GM12878 (cell line): Measurements from ENCODE around the gene KLHL2.
"Not testable (repeated sequence)": the region's sequence is repeated elsewhere in the genome, so short reads cannot be mapped to it uniquely, and the experiment has no call there.

ENCODE experiments used
- BCL11A ChIP-seq: IDR thresholded peaks from 2 replicates; pipeline ENCODE4 v1.6.1; 2011; ENCODE audit warnings: low read depth, low read length
- BMI1 ChIP-seq: fragments of 450-650 bp; IDR thresholded peaks from 2 replicates; pipeline ENCODE4 v1.6.1; 2016; ENCODE audit warnings: mild to moderate bottlenecking, moderate library complexity, borderline replicate concordance
- CEBPB ChIP-seq, 2 experiments: fragments of 150-350 bp in 1 of 2; IDR thresholded peaks; 2 replicates each; pipeline ENCODE4 v1.6.1; 2012 to 2014; ENCODE audit warnings: low read depth in 2 of 2, low read length in 2 of 2, borderline replicate concordance in 1 of 2, inconsistent platforms in 1 of 2
- CTCF ChIP-seq, 3 experiments: IDR thresholded peaks in 2 of 3; conservative IDR thresholded peaks in 1 of 3; 2 replicates each; pipeline ENCODE4 v1.5.1; 2011; ENCODE audit warnings: low read depth in 3 of 3, low read length in 3 of 3, mild to moderate bottlenecking in 3 of 3, control low read depth in 2 of 3, moderate library complexity in 2 of 3, inconsistent platforms in 1 of 3, mixed read lengths in 1 of 3; ENCODE audit not compliant: control insufficient read depth in 2 of 3, insufficient read depth in 1 of 3; ENCODE audit errors: extremely low read depth in 1 of 3
- EP300 ChIP-seq, 2 experiments: fragments of 150-350 bp in 1 of 2; IDR thresholded peaks; 2 replicates each; pipeline ENCODE4 v1.6.1; 2011 to 2012; ENCODE audit warnings: low read depth in 2 of 2, low read length in 2 of 2, borderline replicate concordance in 1 of 2, improper control_type of control experiment in 1 of 2, inconsistent platforms in 1 of 2; ENCODE audit not compliant: control insufficient read depth in 1 of 2
- EZH2 ChIP-seq: IDR thresholded peaks from 2 replicates; pipeline ENCODE4 v1.6.1; 2012; ENCODE audit warnings: low read depth, mild to moderate bottlenecking, control low read depth, inconsistent platforms, low read length, borderline replicate concordance; ENCODE audit not compliant: control insufficient read depth
- IRF5 ChIP-seq: fragments of 450-650 bp; IDR thresholded peaks from 2 replicates; pipeline ENCODE4 v1.6.1; 2017; ENCODE audit warnings: borderline replicate concordance
- NFYB ChIP-seq: IDR thresholded peaks from 2 replicates; pipeline ENCODE4 v1.6.1; 2011; ENCODE audit warnings: low read depth, mild to moderate bottlenecking, low read length, improper control_type of control experiment, moderate library complexity; ENCODE audit not compliant: insufficient read depth
- PBX3 ChIP-seq: IDR thresholded peaks from 2 replicates; pipeline ENCODE4 v1.6.1; 2011; ENCODE audit warnings: mild to moderate bottlenecking, low read depth, low read length, moderate library complexity; ENCODE audit not compliant: insufficient replicate concordance
- POLR2A ChIP-seq: IDR thresholded peaks from 2 replicates; pipeline ENCODE4 v1.6.1; 2011; ENCODE audit warnings: low read depth, mild to moderate bottlenecking, low read length
- SUZ12 ChIP-seq: fragments of 200-600 bp; sonication (generic); IDR thresholded peaks from one replicate; pipeline ENCODE4 v1.6.1; 2018; ENCODE audit warnings: antibody characterized with exemption, mild to moderate bottlenecking; ENCODE audit not compliant: unreplicated experiment
- YBX1 ChIP-seq: fragments of 450-650 bp; IDR thresholded peaks from 2 replicates; pipeline ENCODE4 v1.6.1; 2016; ENCODE audit warnings: antibody characterized with exemption

DNA sequence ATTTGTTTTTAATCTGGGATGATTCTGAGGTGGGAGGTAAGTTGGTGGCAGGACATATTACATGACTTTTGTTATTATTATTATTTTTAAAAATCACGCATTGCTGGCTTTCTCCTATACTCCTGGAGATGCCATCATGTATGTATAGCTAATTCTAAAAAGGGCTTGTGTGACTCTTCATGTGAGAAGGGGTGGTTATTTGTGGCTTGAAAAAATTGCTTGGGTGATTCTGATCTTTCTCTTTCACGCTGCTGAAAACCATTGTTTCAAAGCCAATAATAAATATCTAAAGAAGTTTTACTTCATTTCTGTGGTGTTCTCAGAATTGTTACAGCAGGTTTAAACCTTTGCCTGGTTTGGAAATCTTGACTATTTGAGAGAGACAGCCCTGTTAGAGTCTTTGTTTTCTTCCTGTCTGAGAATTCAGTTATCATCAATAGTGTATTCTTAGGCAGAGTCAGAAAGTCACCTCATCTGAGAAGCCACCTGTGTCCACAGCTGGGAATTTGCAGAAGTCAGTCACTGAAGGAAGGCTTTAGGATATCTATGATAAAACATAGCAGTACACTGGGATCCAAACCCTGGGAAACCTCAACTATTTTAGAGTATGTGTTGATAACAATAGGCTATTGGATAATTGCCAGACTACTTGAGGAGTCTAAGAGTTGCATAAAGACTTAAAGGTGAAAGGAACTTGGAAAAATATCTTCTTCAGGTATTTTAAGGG lies 8.6 kb downstream of the KLHL2 start:
- not testable (repeated sequence) for TF ChIP-seq CTCF (IDR thresholded peaks at IDR 0.05 in 2 of 3, conservative IDR thresholded peaks at IDR 0.05 in 1 of 3; ENCODE audit: control insufficient read depth in 2 of 3, extremely low read depth in 1 of 3, insufficient read depth in 1 of 3, low read depth in 3 of 3, low read length in 3 of 3); EP300 (IDR thresholded peaks at IDR 0.05; ENCODE audit: borderline replicate concordance in 1 of 2, control insufficient read depth in 1 of 2, low read depth in 2 of 2, low read length in 2 of 2); YBX1; POLR2A; BMI1; SUZ12; IRF5; BCL11A; PBX3; NFYB; EZH2; CEBPB (IDR thresholded peaks at IDR 0.05; ENCODE audit: borderline replicate concordance in 1 of 2, low read depth in 2 of 2, low read length in 2 of 2)
